ENCODE results near the gene STOML1.

STOML1 gene

GRCh38 chr15:73936181-73936580 is 55.9 kb downstream of the STOML1 start:
- DNase-seq (ENCODE audit: low read depth), result peak; percentile 23
- H3K4me3 ChIP-seq (ENCODE audit: low read depth, low read length), result no peak overlapping the region

GRCh38 chr15:73935547-73935946 is 56.5 kb downstream of the STOML1 start:
- H3K4me3 ChIP-seq (ENCODE audit: low read depth, low read length), result no peak overlapping the region
- TF ChIP-seq, protein P1, sequence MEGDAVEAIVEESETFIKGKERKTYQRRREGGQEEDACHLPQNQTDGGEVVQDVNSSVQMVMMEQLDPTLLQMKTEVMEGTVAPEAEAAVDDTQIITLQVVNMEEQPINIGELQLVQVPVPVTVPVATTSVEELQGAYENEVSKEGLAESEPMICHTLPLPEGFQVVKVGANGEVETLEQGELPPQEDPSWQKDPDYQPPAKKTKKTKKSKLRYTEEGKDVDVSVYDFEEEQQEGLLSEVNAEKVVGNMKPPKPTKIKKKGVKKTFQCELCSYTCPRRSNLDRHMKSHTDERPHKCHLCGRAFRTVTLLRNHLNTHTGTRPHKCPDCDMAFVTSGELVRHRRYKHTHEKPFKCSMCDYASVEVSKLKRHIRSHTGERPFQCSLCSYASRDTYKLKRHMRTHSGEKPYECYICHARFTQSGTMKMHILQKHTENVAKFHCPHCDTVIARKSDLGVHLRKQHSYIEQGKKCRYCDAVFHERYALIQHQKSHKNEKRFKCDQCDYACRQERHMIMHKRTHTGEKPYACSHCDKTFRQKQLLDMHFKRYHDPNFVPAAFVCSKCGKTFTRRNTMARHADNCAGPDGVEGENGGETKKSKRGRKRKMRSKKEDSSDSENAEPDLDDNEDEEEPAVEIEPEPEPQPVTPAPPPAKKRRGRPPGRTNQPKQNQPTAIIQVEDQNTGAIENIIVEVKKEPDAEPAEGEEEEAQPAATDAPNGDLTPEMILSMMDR (IDR thresholded peaks at IDR 0.05; ENCODE audit: control insufficient read depth, extremely low read depth, insufficient read depth), result no peak
- DNase-seq (ENCODE audit: low read depth), result no peak

More at GRCh38 chr15:73936181-73936580, 55.9 kb downstream of the STOML1 start:
- TF ChIP-seq, protein P1 (IDR thresholded peaks at IDR 0.05; ENCODE audit: control insufficient read depth, extremely low read depth, insufficient read depth), result 0 out of 2 replicates have a peak, but pooled peaks have one; percentile 11

DNA sequence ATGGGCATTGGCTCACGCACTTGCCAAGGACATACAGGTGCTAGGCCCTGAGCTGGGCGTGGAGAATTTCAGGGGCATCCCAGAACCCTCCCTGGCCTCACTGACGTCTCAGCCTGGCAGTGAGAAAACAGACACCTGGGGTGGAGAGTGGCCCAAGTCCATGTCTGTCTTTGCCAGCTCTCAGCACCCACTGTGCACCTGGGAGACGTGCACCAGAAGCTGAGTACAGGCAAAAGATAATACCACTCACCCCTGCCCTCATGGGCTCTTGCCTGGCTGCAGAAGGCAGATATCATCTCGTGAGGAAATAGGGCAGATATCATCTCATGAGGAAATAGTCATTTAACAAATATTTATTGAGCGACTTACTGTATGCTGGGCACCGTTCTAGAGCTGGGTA is 57.8 kb downstream of the STOML1 start:
- no peak overlapping the region for H3K4me3 ChIP-seq (ENCODE audit: low read depth, low read length)
- DNase-seq (ENCODE audit: low read depth), result peak; percentile 95
- TF ChIP-seq, protein P1 (IDR thresholded peaks at IDR 0.05; ENCODE audit: control insufficient read depth, extremely low read depth, insufficient read depth), result no peak

GRCh38 chr15:73932381-73933191 is 59.5 kb downstream of the STOML1 start:
- TF ChIP-seq, protein P1 (IDR thresholded peaks at IDR 0.05; ENCODE audit: control insufficient read depth, extremely low read depth, insufficient read depth), result no peak
- no peak overlapping the region for H3K4me3 ChIP-seq (ENCODE audit: low read depth, low read length)
- no peak for DNase-seq (ENCODE audit: low read depth)

GRCh38 chr15:73931441-73931840 is 60.7 kb downstream of the STOML1 start:
- TF ChIP-seq, protein P1 (IDR thresholded peaks at IDR 0.05; ENCODE audit: control insufficient read depth, extremely low read depth, insufficient read depth), result no peak
- no peak for DNase-seq (ENCODE audit: low read depth)
- H3K4me3 ChIP-seq (ENCODE audit: low read depth, low read length), result no peak overlapping the region

GRCh38 chr15:73930790-73931281 is 61.3 kb downstream of the STOML1 start:
- no peak overlapping the region for H3K4me3 ChIP-seq (ENCODE audit: low read depth, low read length)
- no peak for DNase-seq (ENCODE audit: low read depth)

More at GRCh38 chr15:73930790-73931281, 61.3 kb downstream of the STOML1 start:
- TF ChIP-seq, protein P1 (IDR thresholded peaks at IDR 0.05; ENCODE audit: control insufficient read depth, extremely low read depth, insufficient read depth), result no peak
